Peyer's patch (tissue), 4 donors: ENCODE measurements around the gene RBM5. TPM values are rescaled to one million over a fixed set of nuclear protein-coding genes. Genes with fewer than 3 reads are reported as not detected.
A peak's percentile ranks its signal among the peaks of the same experiment; 100 is the strongest.

Experiments used
- DNase-seq, 3 donors: peaks; one replicate each; pipeline ENCODE4 v3.0.0-alpha.2; 2017 to 2019
- H3K27ac ChIP-seq, 4 donors: fragments of 200-600 bp; sonication (generic); one replicate each; pipeline ENCODE4 v1.5.1; 2016 to 2019
- H3K27me3 ChIP-seq, 2 donors: fragments of 200-600 bp; sonication (generic); one replicate each; pipeline ENCODE4 v1.5.1; 2019
- H3K36me3 ChIP-seq, 3 donors: fragments of 200-600 bp; sonication (generic); one replicate each; pipeline ENCODE4 v1.5.1; 2016 to 2019
- H3K4me1 ChIP-seq, 4 donors: fragments of 200-600 bp; sonication (generic); one replicate each; pipeline ENCODE4 v1.5.1; 2016 to 2019
- H3K4me3 ChIP-seq, 4 donors: fragments of 200-600 bp; sonication (generic); 1 replicate in 3 of 4; 2 replicates in 1 of 4; pipeline ENCODE4 v1.5.1; 2016 to 2019; ENCODE audit warnings: mild to moderate bottlenecking in 1 of 4
- H3K9me3 ChIP-seq, 4 donors: fragments of 200-600 bp; sonication (generic); one replicate each; pipeline ENCODE4 v1.5.1; 2016 to 2019; ENCODE audit warnings: mild to moderate bottlenecking in 1 of 4
- POLR2A ChIP-seq, 2 donors: fragments of 450-650 bp; IDR thresholded peaks; one replicate each; pipeline ENCODE4 v1.5.1; 2017; ENCODE audit warnings: antibody characterized with exemption in 2 of 2, mild to moderate bottlenecking in 2 of 2, moderate library complexity in 2 of 2
- total RNA-seq, 4 donors: library from RNA; depleted of rRNA; stranded (reverse); fragments of >200 nt; gene quantifications; one replicate each; pipeline ENCODE4 v1.1.0, GENCODE V29; 2016
- TF ChIP-seq, protein P1 (sequence below), 6 experiments: fragments of 450-650 bp in 4 of 6; fragments of 200-600 bp in 2 of 6; sonication (generic) in 1 of 6; IDR thresholded peaks; one replicate each; pipeline ENCODE4 v1.5.1; 2017 to 2019; ENCODE audit warnings: antibody characterized with exemption in 6 of 6, mild to moderate bottlenecking in 3 of 6, moderate library complexity in 1 of 6

The RBM5 gene
- total RNA-seq, 4 donors from 2014 or later = 212 to 498 (median 416) TPM

DNA sequence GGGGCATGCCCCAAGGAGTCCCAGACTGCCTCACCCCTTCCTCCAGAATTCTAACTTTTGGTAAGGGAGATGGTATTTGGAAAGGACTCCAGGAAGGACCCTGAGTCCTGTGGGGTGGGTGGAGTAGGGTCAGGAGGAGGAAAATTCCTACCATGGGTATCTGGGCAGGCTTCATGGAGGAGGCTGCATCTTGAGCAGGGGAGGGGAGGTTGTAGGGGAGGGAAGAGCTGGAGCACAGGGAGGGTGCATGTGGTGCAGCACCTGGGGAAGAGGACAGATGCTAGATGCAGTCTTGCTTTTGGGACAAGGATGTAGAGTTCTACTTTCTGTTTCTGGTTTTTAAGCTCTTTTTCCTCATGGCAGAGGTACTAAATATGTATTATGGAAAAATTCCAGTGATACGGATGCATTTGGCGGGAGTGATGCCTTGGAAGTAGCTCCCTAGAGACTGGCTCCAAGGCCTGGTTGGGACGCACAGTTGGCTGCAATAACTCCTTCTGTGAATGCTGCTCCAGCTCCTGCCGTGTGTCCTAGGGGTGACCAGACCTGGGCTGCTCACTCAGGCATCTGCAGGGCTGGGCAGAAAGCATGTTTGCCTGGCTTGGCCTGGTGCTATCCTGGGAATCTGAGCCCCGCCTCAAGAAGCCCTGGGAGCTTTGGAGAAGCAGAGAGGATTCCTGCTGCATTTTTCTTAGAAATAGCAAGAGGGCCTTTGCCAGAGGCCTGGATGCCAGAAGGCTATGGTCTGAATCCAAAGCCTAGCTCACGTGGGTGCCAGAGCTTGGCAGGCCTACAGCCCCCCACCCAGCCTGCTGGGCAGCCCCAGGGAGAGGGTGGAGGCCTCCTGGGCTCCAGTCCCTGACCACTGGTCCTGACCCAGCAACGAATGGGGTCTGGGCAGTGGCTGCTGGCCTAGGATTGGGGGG is 76.5 kb downstream of the RBM5 start:
- Histone ChIP-seq H3K27me3 (no peaks in the 10 kb centered on the region), H3K36me3 (no peaks in the 10 kb centered on the region), H3K27ac (peak overlapping the region; percentile 26 to 72 (median 52)), H3K4me3 (no peak overlapping the region), H3K4me1 (peaks cover 0 to 83% (median 6%) of the 10 kb centered on the region in 4 donors), H3K9me3 (no peaks in the 10 kb centered on the region)
- DNase-seq = no peak
- TF ChIP-seq, protein P1, sequence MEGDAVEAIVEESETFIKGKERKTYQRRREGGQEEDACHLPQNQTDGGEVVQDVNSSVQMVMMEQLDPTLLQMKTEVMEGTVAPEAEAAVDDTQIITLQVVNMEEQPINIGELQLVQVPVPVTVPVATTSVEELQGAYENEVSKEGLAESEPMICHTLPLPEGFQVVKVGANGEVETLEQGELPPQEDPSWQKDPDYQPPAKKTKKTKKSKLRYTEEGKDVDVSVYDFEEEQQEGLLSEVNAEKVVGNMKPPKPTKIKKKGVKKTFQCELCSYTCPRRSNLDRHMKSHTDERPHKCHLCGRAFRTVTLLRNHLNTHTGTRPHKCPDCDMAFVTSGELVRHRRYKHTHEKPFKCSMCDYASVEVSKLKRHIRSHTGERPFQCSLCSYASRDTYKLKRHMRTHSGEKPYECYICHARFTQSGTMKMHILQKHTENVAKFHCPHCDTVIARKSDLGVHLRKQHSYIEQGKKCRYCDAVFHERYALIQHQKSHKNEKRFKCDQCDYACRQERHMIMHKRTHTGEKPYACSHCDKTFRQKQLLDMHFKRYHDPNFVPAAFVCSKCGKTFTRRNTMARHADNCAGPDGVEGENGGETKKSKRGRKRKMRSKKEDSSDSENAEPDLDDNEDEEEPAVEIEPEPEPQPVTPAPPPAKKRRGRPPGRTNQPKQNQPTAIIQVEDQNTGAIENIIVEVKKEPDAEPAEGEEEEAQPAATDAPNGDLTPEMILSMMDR (IDR thresholded peaks at IDR 0.05) = no peak
- no peak for TF ChIP-seq POLR2A (IDR thresholded peaks at IDR 0.05)

DNA sequence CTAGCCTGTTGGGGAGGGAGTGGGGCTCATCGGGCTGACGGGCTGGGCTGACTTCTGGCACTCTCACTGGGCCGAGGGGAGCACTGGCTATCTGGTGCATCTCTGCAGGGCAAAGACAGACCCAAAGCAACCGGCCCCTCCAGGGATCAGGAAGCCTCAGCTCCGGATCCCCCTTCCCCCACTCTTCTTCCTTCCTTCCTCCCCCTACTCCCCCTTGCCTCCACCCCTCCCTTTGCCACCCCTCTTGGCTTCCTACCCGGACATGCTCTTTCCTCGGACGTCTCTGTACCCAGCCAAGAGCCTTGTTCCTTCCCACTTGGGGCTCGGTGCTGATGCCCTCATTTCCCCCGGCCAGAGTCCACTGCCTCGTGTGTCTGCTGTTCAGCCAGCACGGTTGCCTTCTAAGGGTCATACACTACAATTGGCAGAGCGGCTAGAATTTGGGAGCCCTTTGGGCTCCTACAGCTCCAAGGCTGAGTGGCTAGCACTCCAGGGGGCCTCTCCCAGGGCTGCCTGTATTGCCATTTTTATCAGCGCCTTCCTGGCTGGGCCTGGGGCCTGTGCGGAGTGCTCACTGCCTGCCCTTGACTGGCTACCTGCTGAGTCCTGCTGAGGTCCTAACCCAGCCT is 77.3 kb downstream of the RBM5 start:
- peaks cover 0 to 79% (median 7%) of the 10 kb centered on the region in 4 donors for H3K4me1 ChIP-seq
- no peak overlapping the region for H3K4me3 ChIP-seq
- no peak for TF ChIP-seq POLR2A (IDR thresholded peaks at IDR 0.05)
- TF ChIP-seq, protein P1 (IDR thresholded peaks at IDR 0.05) = no peak
- H3K27ac ChIP-seq = peak overlapping the region; percentile 26 to 72 (median 52)
- no peaks in the 10 kb centered on the region for H3K9me3 ChIP-seq
- DNase-seq = peak in 2 of 3 donors; percentile 73 to 79
- H3K27me3 ChIP-seq = no peaks in the 10 kb centered on the region
- no peaks in the 10 kb centered on the region for H3K36me3 ChIP-seq

DNA sequence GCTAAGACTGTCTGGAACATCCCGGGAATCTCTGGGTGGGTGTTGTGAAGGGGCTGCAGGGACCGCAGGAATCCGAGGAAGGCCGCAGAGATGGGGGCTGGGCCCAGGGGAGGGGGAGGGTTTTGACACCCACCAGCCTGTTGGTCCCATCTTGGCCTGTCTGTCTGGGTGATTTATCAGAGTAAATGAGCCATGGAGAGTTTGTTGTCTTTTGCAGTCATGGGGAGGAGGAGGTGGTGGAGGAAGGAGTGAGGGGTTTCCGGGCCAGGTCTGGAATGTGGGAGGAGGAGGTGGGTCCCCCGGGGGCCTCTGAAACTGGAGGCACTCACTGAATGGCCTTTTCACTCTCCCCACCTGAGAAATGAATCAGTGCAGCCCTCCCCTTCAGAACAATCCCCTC is 77.9 kb downstream of the RBM5 start:
- TF ChIP-seq POLR2A (IDR thresholded peaks at IDR 0.05) = no peak
- TF ChIP-seq, protein P1 (IDR thresholded peaks at IDR 0.05) = no peak
- Histone ChIP-seq H3K27ac (peak overlapping the region; percentile 10 to 72 (median 38)), H3K4me1 (peaks cover 0 to 79% (median 8%) of the 10 kb centered on the region in 4 donors), H3K36me3 (no peaks in the 10 kb centered on the region), H3K4me3 (no peak overlapping the region), H3K27me3 (no peaks in the 10 kb centered on the region), H3K9me3 (no peaks in the 10 kb centered on the region)
- no peak for DNase-seq

DNA sequence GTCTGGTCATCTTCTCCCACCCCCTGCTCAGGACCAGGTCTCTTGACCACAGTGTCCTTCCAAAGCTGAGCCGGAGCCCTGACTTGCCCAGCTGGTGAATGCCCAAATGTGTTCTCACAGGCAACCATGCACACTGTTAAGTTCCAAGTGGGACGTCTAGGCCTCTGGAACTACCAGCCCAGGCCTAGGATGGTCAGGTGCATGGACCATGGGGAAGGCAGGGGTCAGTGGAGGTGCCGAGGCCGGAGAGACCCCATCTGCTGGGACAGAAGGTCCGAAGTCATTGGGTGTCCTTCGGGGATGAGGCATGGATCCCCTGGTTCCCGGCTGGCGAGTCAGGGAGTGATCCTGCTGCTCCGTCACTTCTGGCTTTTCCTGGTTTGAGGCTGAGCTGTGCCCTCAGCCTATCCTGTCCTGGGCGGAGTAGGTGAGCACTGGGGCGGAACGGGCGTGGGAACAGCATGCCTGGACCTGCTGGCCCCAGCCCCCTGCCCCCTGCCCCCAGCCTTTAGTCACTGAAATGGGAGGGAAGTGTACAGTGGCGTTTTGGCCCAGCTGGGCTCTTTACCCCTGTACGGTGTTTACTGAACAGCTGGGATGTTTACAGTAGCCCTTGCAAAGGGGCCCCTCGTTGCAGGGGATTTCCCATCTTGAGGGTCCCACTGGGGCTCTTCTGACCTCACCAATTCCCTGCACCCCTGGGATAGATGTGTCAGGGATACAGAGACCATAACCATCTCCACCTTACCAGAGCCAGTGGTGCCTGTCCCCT is 78.5 kb downstream of the RBM5 start:
- no peak for TF ChIP-seq POLR2A (IDR thresholded peaks at IDR 0.05)
- TF ChIP-seq, protein P1 (IDR thresholded peaks at IDR 0.05) = no peak
- Histone ChIP-seq H3K4me1 (peaks cover 0 to 86% (median 10%) of the 10 kb centered on the region in 4 donors), H3K27me3 (no peaks in the 10 kb centered on the region), H3K27ac (peak overlapping the region in 2 of 4 donors; percentile 49 to 72), H3K9me3 (no peaks in the 10 kb centered on the region), H3K36me3 (no peaks in the 10 kb centered on the region), H3K4me3 (no peak overlapping the region)
- DNase-seq = peak in 2 of 3 donors; percentile 74 to 75

DNA sequence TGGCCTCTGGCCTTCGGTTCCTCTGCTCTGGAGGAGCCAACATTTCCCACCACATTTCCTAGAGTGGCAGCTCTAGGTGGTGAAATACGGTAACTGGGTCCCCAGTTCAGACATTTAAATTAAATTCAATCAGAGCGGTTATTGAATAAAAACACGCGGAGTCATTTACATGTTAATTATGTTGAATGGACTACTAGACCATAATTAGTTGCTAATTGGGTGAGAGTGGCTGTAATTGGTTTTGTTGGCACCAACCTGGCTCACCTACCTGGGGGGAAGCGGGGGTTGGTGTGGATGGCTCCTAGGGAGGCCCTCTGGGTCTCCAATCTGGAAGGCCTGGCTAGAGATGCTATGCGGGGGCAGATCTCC is 79.1 kb downstream of the RBM5 start:
- Histone ChIP-seq H3K4me3 (no peak overlapping the region), H3K4me1 (peaks cover 0 to 91% (median 11%) of the 10 kb centered on the region in 4 donors), H3K27ac (peak overlapping the region in 2 of 4 donors; percentile 49 to 72), H3K27me3 (no peaks in the 10 kb centered on the region), H3K36me3 (no peaks in the 10 kb centered on the region), H3K9me3 (no peaks in the 10 kb centered on the region)
- TF ChIP-seq POLR2A (IDR thresholded peaks at IDR 0.05) = no peak
- DNase-seq = no peak
